GM19324 (cell line): ENCODE measurements around the gene PHF13.

Experiments used
- ATAC-seq: cut with Tn5 transposase; IDR thresholded peaks from one replicate; pipeline ENCODE4 v1.9.1; 2021; ENCODE audit warnings: mild to moderate bottlenecking, moderate library complexity; ENCODE audit not compliant: unreplicated experiment, low FRiP score

Gene PHF13

GRCh38 chr1:6601049-6601922 lies 12.2 kb upstream of the PHF13 start:
- ATAC-seq: no peak

GRCh38 chr1:6601923-6602668 lies 11.4 kb upstream of the PHF13 start:
- peak; percentile 17 for ATAC-seq

- peak; percentile 69 for ATAC-seq
These were observed 10.8 kb upstream of the PHF13 start, which contains the start of gene KLHL21 for GRCh38 chr1:6602669-6603237. TSS of gene KLHL21 (minus strand) at chr1:6602869. CDS start at chr1:6602817, 52 bp downstream.

GRCh38 chr1:6603238-6603914 lies 10.2 kb upstream of the PHF13 start:
- ATAC-seq: peak; percentile 11

- no peak for ATAC-seq
These were observed 9.5 kb upstream of the PHF13 start for GRCh38 chr1:6603915-6604558.

GRCh38 chr1:6612641-6613360 lies 730 bp upstream of the PHF13 start:
- no peak for ATAC-seq

- no peak for ATAC-seq
These were observed 743 bp downstream of the PHF13 start for GRCh38 chr1:6614019-6614928.

GRCh38 chr1:6614929-6615785 lies 1.6 kb downstream of the PHF13 start:
- no peak for ATAC-seq

GRCh38 chr1:6619045-6619444 lies 5.5 kb downstream of the PHF13 start:
- no peak for ATAC-seq

GRCh38 chr1:6621429-6622391 lies 8.2 kb downstream of the PHF13 start:
- no peak for ATAC-seq

- ATAC-seq: no peak
These were observed 9.0 kb downstream of the PHF13 start for GRCh38 chr1:6622396-6623152.

GRCh38 chr1:6623269-6623965 lies 9.9 kb downstream of the PHF13 start:
- ATAC-seq: no peak

- ATAC-seq: peak; percentile 78
These were observed 11.4 kb downstream of the PHF13 start, which contains the start of gene THAP3 for GRCh38 chr1:6624710-6625583. TSS of gene THAP3 (plus strand) at chr1:6624868. CDS start at chr1:6625219, 351 bp downstream.

- peak; percentile 28 for ATAC-seq
These were observed 12.1 kb downstream of the PHF13 start for GRCh38 chr1:6625584-6626149.
